Muscle of leg (tissue), 11 donors: Measurements from ENCODE around the gene ZFAND3. TPM values are rescaled to one million over a fixed set of nuclear protein-coding genes. Genes with fewer than 3 reads are reported as not detected.
A peak's percentile ranks its signal among the peaks of the same experiment; 100 is the strongest.
"Not testable (repeated sequence)": the region's sequence is repeated elsewhere in the genome, so short reads cannot be mapped to it uniquely, and the experiment has no call there.

Experiments
- DNase-seq: peaks from one replicate; pipeline ENCODE4 v3.0.0; 2013
- H3K27ac ChIP-seq: one replicate; pipeline ENCODE4 v1.5.1; 2013; ENCODE audit warnings: mild to moderate bottlenecking, low read length, control low read depth
- H3K27me3 ChIP-seq: one replicate; pipeline ENCODE4 v1.6.1; 2013; ENCODE audit warnings: low read length; ENCODE audit not compliant: control insufficient read depth, insufficient read depth
- H3K36me3 ChIP-seq: one replicate; pipeline ENCODE4 v1.6.1; 2013; ENCODE audit warnings: low read length; ENCODE audit not compliant: control insufficient read depth, insufficient read depth
- H3K4me1 ChIP-seq: one replicate; pipeline ENCODE4 v1.6.1; 2013; ENCODE audit warnings: low read length; ENCODE audit not compliant: control insufficient read depth, insufficient read depth
- H3K4me3 ChIP-seq: one replicate; pipeline ENCODE4 v1.5.1; 2013; ENCODE audit warnings: low read length, control low read depth
- H3K9me3 ChIP-seq: replicated peaks from 2 replicates; pipeline ENCODE4 v1.6.1; 2013; ENCODE audit warnings: low read depth, low read length; ENCODE audit not compliant: control insufficient read depth
- WGBS: methylation state at CpG from one replicate; pipeline ENCODE4 v1.1.5; 2013; ENCODE audit warnings: missing lambda C conversion rate; ENCODE audit not compliant: insufficient coverage; 5-methylcytosine and 5-hydroxymethylcytosine counted together
- polyA plus RNA-seq, 8 donors: library from polyadenylated mRNA; unstranded; fragments of 120-200 nt; gene quantifications; one replicate each; pipeline versions ENCODE4 v1.2.1 to v1.2.3, GENCODE V29; 2013; ENCODE audit warnings: inconsistent platforms in 1 of 8, low replicate concordance in 1 of 8; ENCODE audit not compliant: insufficient read length in 8 of 8, insufficient read depth in 1 of 8
- total RNA-seq: library from RNA; stranded (reverse); fragments of 120-200 nt; gene quantifications from one replicate; pipeline ENCODE4 v1.2.4, GENCODE V29; 2013

ZFAND3 gene
- total and polyA plus RNA-seq, 9 donors = 13.8 to 92.1 (median 83.8) TPM

DNA sequence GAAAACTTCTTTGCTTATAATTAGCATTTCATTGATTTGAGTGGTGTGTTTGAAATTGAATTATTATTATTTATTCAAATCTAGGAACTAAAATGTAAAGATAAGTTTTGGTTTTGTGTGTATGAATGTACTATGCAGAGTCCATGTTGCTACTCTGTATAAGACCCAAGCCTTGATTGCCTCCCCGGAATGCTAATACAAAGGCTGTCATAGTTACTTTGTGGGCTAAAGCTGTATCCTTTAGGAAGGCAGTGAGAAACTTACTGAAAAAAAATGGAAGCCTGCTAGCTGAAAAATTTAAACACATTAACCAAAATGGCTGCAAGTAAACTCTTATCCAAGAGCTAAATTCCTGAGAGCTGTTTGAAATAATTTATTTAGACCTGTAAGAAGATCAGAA, 213.3 kb downstream of the ZFAND3 start:
- Histone ChIP-seq H3K9me3 (peaks cover 2% of the 10 kb centered on the region), H3K4me3 (no peak overlapping the region), H3K36me3 (no peaks in the 10 kb centered on the region), H3K27ac (no peak overlapping the region), H3K27me3 (no peaks in the 10 kb centered on the region), H3K4me1 (no peaks in the 10 kb centered on the region)
- no peak for DNase-seq
- WGBS = no CpG with 5 or more reads among the region's 1 CpG

GRCh38 chr6:38033442-38033982, 214.0 kb downstream of the ZFAND3 start:
- Histone ChIP-seq H3K9me3 (peaks cover 2% of the 10 kb centered on the region), H3K27me3 (no peaks in the 10 kb centered on the region), H3K27ac (no peak overlapping the region), H3K4me3 (no peak overlapping the region), H3K4me1 (no peaks in the 10 kb centered on the region), H3K36me3 (no peaks in the 10 kb centered on the region)
- no peak for DNase-seq
- WGBS = no CpG with 5 or more reads among the region's 1 CpG

DNA sequence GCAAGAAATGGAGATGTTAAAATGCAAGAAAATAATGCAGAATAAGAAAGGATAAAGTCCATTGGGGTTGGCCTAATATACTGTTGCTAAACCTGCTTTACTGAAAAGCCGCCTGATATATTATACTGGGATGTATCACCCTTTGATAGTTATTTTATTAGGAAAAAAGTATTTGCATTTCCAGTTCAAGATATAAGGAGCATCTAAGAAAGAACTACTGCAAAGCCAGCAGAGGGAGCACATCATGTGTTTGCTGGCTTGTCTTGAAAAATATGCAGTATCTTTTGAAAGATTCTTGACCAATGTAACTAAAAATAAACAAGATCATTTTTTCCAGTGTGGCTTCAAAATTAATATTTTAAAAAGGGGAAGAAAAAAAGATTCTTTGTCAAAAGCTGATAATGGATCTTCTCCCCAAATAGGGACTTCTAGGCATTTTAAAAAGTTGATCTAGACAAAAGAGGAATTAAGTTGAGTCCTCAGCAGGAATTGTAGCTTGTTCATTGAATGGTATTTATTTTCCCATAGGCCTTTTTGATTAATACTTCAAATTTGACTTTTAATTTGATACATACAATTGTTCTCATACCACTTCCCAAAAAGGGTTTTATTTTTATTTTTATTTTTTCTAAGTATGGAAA, 214.9 kb downstream of the ZFAND3 start:
- Histone ChIP-seq H3K27ac (no peak overlapping the region), H3K27me3 (no peaks in the 10 kb centered on the region), H3K4me1 (no peaks in the 10 kb centered on the region), H3K4me3 (no peak overlapping the region), H3K36me3 (no peaks in the 10 kb centered on the region), H3K9me3 (peaks cover 2% of the 10 kb centered on the region)
- DNase-seq = peak; percentile 58
- no CpG with 5 or more reads among the region's 1 CpG for WGBS

DNA sequence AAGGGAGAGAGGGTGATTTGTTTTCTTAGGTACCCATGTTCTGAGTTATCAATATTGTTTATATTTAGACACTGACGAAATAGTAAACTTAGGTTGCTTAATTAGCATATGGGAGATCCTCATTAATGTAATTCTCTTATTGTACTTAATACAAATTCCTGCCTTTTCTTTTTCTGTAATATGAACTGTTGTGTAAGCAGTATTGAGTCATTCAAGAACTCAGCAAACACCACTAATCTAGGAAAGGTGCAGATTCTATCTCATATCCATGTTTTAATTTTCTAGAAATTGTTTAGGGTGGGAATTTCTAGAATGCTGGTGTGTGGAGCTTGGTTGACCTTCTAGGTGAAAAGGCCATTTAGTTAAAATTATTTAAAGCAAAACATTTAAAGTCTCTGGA, 216.0 kb downstream of the ZFAND3 start:
- no peak overlapping the region for H3K4me3 ChIP-seq
- H3K27me3 ChIP-seq = no peaks in the 10 kb centered on the region
- H3K9me3 ChIP-seq = no peaks in the 10 kb centered on the region
- no peaks in the 10 kb centered on the region for H3K4me1 ChIP-seq
- no peak overlapping the region for H3K27ac ChIP-seq
- WGBS = no CpG with 5 or more reads among the region's 1 CpG
- no peak for DNase-seq
- H3K36me3 ChIP-seq = no peaks in the 10 kb centered on the region

DNA sequence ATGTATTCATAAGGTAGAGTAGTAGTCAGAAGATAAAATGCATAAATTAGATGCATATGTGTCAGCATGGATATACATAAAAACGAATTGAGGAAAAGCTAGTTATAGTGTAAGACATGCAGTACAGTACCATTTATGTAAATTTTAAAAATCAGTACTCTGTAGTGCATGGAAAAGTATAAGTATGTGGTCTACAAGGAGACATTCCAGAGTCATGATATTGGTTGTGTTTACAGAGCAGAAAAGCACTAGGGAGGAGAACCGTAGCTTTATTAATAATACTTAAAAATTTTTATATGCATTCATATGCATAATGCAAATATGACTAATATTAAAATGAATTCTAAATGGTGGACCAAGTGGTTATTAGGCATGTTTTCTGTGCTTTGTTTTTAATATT, 220.0 kb downstream of the ZFAND3 start:
- Histone ChIP-seq H3K9me3 (no peaks in the 10 kb centered on the region), H3K4me3 (no peak overlapping the region), H3K27ac (no peak overlapping the region), H3K27me3 (no peaks in the 10 kb centered on the region), H3K36me3 (no peaks in the 10 kb centered on the region), H3K4me1 (no peaks in the 10 kb centered on the region)
- no CpG with 5 or more reads among the region's 2 CpGs for WGBS
- DNase-seq = no peak

DNA sequence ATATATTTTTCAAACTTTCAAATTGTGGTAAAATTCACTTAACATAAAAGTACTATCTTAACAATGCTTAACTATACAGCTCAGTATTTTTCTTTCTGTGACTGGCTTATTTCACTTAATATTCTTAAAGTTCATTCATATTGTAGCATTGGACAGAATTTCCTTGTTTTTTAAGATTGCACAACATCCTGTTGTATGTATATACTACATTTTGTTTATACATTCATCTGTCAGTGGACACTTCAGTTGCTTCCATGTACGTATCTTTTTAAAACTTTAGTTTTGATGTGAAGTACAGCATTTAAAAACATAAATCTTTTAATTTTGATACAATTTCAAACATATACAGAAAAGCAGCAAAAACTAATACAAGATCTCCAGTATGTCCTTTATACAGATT, 220.7 kb downstream of the ZFAND3 start:
- no peaks in the 10 kb centered on the region for H3K9me3 ChIP-seq
- H3K27me3 ChIP-seq = no peaks in the 10 kb centered on the region
- H3K4me1 ChIP-seq = no peaks in the 10 kb centered on the region
- no peak overlapping the region for H3K27ac ChIP-seq
- WGBS = no CpG with 5 or more reads among the region's 1 CpG
- no peak for DNase-seq
- no peaks in the 10 kb centered on the region for H3K36me3 ChIP-seq
- H3K4me3 ChIP-seq = no peak overlapping the region

- no peaks in the 10 kb centered on the region for H3K36me3 ChIP-seq
- no peak overlapping the region for H3K27ac ChIP-seq
- no peak overlapping the region for H3K4me3 ChIP-seq
- no peaks in the 10 kb centered on the region for H3K9me3 ChIP-seq
- DNase-seq = no peak
- 98% methylated on average over 3 of the region's 3 CpGs for WGBS
- no peaks in the 10 kb centered on the region for H3K4me1 ChIP-seq
- H3K27me3 ChIP-seq = no peaks in the 10 kb centered on the region
Measured at GRCh38 chr6:38043259-38043753, 223.8 kb downstream of the ZFAND3 start.

- no peak overlapping the region for H3K27ac ChIP-seq
- WGBS = no CpG with 5 or more reads among the region's 6 CpGs
- no peak for DNase-seq
- no peaks in the 10 kb centered on the region for H3K27me3 ChIP-seq
- H3K4me1 ChIP-seq = no peaks in the 10 kb centered on the region
- H3K4me3 ChIP-seq = no peak overlapping the region
- no peaks in the 10 kb centered on the region for H3K36me3 ChIP-seq
- H3K9me3 ChIP-seq = no peaks in the 10 kb centered on the region
Measured at GRCh38 chr6:38045701-38046305, 226.3 kb downstream of the ZFAND3 start.

DNA sequence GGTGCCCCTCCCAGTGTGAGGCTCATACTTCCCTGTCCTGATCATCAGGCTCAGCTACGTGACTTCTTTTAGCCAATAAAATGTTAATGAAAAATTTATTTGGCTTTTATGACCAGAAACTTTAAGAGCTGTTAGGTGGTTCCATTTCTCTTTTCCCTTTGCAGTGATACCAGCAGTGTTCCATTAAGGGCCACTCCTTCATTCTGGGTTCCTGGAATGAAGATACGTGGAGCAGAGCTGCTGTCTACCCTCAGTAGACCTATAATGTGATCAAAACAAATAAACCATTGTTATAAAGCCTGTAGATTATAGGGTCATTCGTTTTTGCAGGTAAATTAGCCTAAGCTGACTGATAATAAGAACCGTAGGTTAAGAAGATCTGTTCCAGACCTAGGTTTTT, 228.0 kb downstream of the ZFAND3 start:
- Histone ChIP-seq H3K36me3 (no peaks in the 10 kb centered on the region), H3K4me3 (no peak overlapping the region), H3K27ac (no peak overlapping the region), H3K4me1 (no peaks in the 10 kb centered on the region), H3K9me3 (no peaks in the 10 kb centered on the region), H3K27me3 (no peaks in the 10 kb centered on the region)
- DNase-seq = no peak
- no CpG with 5 or more reads among the region's 4 CpGs for WGBS

- not testable (repeated sequence) for H3K27ac ChIP-seq, H3K4me1 ChIP-seq, H3K27me3 ChIP-seq, DNase-seq, H3K9me3 ChIP-seq, H3K4me3 ChIP-seq, H3K36me3 ChIP-seq
- no CpG with 5 or more reads among the region's 9 CpGs for WGBS
Measured at GRCh38 chr6:38049861-38050397, 230.4 kb downstream of the ZFAND3 start.
